COLO829 (cell line): ENCODE results near the gene MAGEB4.
A peak's percentile ranks its signal among the peaks of the same experiment; 100 is the strongest.
"Not testable (repeated sequence)": the region's sequence is repeated elsewhere in the genome, so short reads cannot be mapped to it uniquely, and the experiment has no call there.

Source experiments
- DNase-seq: peaks from one replicate; pipeline ENCODE4 v3.0.0; 2012; ENCODE audit warnings: low spot score

Gene MAGEB4

GRCh38 chrX:30241724-30242415, at the start of gene MAGEB4:
TSS of gene MAGEB4 (plus strand) at chrX:30242000. CDS start at chrX:30242136, 136 bp downstream.
- DNase-seq, result no peak

- DNase-seq, result not testable (repeated sequence)
These were observed 47.9 kb upstream of the MAGEB4 start for GRCh38 chrX:30193910-30194309.

GRCh38 chrX:30196322-30196721, 45.5 kb upstream of the MAGEB4 start:
- peak; percentile 26 for DNase-seq

GRCh38 chrX:30212172-30212571, 29.6 kb upstream of the MAGEB4 start:
- no peak for DNase-seq

GRCh38 chrX:30215357-30215843, 26.4 kb upstream of the MAGEB4 start, which contains the start of gene MAGEB2:
TSS of gene MAGEB2 (plus strand) at chrX:30215563. CDS start at chrX:30218581, 3,018 bp downstream.
- peak; percentile 38 for DNase-seq

- no peak for DNase-seq
These were observed 24.3 kb upstream of the MAGEB4 start for GRCh38 chrX:30217465-30217864.

- no peak for DNase-seq
These were observed 22.4 kb upstream of the MAGEB4 start for GRCh38 chrX:30219372-30219771.

- DNase-seq, result no peak
These were observed 21.1 kb upstream of the MAGEB4 start for GRCh38 chrX:30220661-30221060.

GRCh38 chrX:30224536-30224935, 17.3 kb upstream of the MAGEB4 start:
- DNase-seq, result no peak

GRCh38 chrX:30228526-30228925, 13.3 kb upstream of the MAGEB4 start:
- no peak for DNase-seq

GRCh38 chrX:30230395-30230794, 11.4 kb upstream of the MAGEB4 start, which contains the start of gene MAGEB3:
TSS of gene MAGEB3 (plus strand) at chrX:30230657. CDS start at chrX:30235925, 5,268 bp downstream.
- DNase-seq, result no peak

GRCh38 chrX:30246769-30247489, 5.1 kb downstream of the MAGEB4 start, which contains the start of gene MAGEB1:
TSS of gene MAGEB1 (plus strand) at chrX:30247146. CDS start at chrX:30250494, 3,348 bp downstream.
- no peak for DNase-seq

- no peak for DNase-seq
These were observed 7.1 kb downstream of the MAGEB4 start for GRCh38 chrX:30248854-30249253.

- DNase-seq, result no peak
These were observed 11.5 kb downstream of the MAGEB4 start for GRCh38 chrX:30253257-30253656.

GRCh38 chrX:30259927-30260326, 18.1 kb downstream of the MAGEB4 start:
- no peak for DNase-seq

GRCh38 chrX:30261012-30261411, 19.2 kb downstream of the MAGEB4 start:
- DNase-seq, result no peak

- no peak for DNase-seq
These were observed 21.0 kb downstream of the MAGEB4 start for GRCh38 chrX:30262763-30263162.

- DNase-seq, result no peak
These were observed 28.8 kb downstream of the MAGEB4 start for GRCh38 chrX:30270639-30271038.

- no peak for DNase-seq
These were observed 33.7 kb downstream of the MAGEB4 start for GRCh38 chrX:30275498-30275897.

- no peak for DNase-seq
These were observed 36.6 kb downstream of the MAGEB4 start for GRCh38 chrX:30278365-30278764.

GRCh38 chrX:30280428-30280827, 38.6 kb downstream of the MAGEB4 start:
- DNase-seq, result no peak

GRCh38 chrX:30282527-30282926, 40.7 kb downstream of the MAGEB4 start:
- DNase-seq, result no peak
